Activated CD8-positive, alpha-beta memory T cell treated with anti-CD3 and anti-CD28 coated beads for 24 hours (primary cell): ENCODE data around the gene PSME4.
"Not testable (repeated sequence)": the region's sequence is repeated elsewhere in the genome, so short reads cannot be mapped to it uniquely, and the experiment has no call there.

Experiments
- DNase-seq: peaks from one replicate; pipeline ENCODE4 v3.0.0-alpha.2; 2020

PSME4 gene

DNA sequence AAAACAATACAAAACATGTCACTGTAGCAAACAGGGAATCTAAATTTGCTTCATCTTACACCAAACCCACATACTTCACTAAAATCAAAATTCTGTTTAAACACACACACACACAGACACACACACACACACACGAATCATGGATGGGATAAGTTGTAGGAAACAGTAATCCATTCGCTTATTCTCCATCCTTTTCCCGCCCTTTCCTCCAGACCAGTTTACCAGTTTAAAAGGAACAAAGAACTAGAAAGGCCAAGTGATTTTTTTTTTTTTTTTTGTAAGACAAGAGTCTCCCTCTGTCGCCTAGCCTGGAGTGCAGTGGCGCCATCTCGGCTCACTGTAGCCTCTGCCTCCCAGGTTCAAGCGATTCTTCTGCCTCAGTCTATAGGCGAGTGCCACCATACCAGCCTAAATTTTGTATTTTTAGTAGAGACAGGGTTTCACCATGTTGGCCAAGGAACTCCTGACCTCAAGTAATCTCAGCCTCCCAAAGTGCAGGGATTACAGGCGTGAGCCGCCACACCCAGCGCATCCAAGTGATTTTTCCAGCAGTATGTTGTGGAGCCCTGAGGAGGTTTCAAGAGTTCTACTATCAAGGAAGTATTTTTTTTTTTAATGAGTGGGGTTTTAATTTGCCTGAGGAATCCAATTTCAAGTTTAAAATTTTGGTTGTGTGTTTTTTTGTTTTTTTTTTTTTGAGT is 5.7 kb downstream of the PSME4 start:
- DNase-seq, result no peak

DNA sequence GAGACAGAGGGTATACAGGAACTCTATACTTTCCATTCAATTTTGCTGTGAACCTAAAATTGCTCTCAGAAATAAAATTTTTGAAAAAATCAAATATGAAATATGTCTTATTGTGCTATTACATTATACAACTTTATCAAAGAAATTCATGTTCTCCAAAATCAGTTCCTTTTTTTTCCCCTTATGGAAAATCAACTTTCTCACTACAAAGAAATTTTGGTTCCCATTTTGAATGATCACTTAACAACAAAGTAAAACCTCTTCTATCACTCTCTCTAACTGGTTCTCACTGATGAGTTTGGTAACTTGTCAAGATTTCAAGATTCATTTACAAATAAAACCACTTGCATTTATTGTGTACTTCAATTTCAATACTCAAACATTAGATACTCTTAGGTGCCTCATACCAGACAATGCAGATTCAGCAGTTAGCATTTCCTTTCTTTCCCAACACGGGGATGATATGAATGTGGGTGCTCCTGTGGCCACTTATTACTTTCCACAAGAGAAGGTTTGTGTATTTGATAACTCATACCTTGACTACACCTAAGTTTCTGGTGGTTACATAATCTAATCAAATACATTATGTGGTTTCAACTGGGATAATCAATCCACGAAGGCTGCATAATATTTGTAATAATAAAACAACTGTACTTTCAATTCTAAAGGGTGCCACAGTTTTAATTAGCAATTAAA is 6.4 kb downstream of the PSME4 start:
- DNase-seq, result no peak

DNA sequence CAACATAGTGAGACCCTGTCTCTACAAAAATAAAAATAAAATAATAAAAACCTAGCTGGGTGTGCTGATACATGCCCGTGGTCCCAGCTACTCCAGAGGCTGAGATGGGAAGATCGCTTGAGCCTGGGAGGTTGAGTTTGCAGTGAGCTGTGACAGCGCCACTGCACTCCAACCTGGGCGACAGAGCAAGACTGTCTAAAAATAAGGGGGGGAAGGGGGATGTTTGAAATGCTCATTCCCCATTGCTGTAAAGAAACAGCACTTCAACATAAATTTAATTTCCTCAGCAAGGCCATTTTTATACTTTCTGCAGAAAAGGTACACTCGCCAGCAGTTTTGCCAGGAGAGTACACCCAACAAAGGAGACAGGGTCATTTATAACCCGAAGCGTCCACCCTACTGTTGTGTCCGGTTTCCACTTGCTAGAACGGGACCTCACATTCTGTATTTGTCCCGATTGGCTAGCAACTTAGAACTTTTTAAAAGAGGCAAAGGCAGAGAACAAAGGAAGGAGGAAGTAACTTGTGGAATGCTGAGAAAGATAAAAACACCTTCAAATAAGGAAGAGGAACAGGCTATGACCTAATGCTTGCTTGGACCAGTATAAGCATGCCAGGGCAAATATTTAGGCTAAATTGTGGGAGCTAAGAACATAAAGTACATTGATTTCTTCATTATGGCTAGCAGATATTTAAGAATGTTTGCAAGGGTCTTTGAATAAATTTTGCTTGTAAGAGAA is 9.1 kb downstream of the PSME4 start:
- DNase-seq, result not testable (repeated sequence)

DNA sequence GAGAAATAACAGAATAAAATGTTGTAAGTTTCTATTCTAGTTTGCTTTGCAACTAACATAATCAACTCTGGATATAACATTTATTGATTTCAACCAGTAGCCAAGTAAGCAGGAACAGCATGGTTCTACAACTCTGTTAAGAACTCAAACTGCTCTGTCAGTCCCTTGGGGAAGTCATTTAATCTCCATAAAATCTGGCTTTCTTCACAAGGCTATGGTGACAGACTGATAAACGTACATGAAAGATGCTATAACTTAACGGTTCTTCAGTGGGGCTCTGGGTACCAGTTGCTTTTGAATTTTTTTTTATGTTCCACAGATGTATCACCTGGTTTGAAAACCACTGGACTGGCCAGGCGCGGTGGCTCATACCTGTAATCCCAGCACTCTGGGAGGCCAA is 10.3 kb downstream of the PSME4 start:
- DNase-seq, result no peak

DNA sequence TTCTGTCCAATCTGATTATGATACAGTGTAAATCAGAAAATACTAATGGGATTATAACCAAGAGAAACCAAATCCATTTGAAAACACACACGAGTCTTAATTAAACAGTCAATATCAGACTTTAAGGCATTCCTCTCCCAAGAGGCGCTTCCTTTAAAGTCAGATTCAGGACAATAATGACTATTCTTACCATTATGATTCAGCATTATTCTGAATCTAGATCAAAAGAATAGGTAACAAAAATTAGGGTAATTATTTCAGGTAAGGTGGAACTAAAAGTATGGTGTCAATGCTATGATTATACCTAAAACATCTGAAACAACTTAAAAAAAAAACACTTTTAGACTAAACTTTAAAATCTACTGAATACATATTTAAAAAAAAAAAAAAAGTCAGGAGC is 12.3 kb downstream of the PSME4 start:
- no peak for DNase-seq

DNA sequence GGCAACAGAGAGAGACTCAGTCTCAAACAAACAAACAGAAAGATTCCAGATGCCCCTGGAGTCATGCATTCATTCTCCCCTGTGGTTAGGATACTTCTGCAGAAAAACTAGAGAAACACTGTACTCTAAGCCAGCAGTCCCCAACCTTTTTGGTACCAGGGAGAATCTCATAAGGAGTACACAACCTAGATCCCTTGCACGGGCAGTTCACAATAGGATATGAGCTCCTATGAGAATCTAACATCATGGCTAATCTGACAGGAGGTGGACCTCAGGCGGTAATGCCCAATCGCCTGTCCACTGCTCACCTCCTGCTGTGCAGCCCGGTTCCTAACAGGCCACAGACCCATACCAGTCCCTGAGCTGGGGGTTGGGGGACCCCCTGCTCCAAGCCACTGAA is 18.3 kb downstream of the PSME4 start:
- no peak for DNase-seq

DNA sequence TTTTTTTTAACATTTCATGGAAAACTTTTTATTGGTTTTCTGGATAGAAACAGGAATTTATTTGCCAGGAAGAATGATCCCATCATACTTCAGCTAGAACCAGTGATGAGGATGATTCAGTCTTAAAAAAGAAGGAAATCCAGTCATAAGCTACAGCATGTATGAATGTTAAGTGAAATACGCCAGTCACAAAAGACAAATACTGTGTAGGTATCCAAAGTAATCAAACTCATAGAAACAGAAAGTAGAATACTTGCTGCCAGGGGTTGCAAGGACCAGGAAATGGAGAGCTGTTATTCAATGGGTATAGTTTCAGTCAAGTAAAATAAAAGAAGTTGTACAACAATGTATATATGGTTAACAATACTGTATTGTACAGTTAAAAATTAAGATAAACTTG is 21.3 kb downstream of the PSME4 start:
- DNase-seq, result no peak

DNA sequence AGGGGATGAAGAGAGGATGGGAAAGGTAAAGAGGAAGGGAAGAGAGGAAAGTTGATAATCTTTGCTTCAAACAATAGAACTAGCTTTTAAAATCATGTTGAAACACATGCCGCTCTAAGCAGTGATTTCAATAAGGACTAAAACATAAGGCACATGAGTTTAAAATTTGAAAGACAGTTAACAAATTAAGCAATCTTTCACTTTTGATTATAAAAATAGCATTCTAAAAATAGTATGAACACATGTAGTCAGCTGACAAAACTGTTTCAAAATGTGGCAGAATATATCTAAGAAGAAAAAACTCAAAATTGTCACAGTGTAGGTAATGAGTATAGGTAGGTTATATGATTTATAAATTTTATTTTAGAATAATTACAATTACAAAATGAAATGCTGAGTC is 25.3 kb downstream of the PSME4 start:
- no peak for DNase-seq

DNA sequence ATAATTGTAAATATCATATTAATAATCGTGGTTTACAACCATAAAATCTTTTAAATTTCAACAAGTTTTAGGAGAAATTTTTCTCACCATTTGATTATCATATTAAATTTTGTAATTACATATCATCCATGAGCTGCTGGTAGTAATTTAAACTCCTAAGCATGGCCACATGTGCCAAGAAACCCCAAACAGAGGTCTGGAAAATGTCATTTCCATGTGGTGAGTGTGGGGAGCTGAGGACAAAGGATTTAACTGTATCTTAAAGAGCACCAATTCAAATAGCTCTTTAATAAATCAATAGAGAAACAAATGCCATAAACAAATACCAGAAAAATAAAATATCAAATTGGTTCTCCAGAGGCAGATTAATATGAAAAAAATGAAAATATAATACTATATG is 26.3 kb downstream of the PSME4 start:
- no peak for DNase-seq

DNA sequence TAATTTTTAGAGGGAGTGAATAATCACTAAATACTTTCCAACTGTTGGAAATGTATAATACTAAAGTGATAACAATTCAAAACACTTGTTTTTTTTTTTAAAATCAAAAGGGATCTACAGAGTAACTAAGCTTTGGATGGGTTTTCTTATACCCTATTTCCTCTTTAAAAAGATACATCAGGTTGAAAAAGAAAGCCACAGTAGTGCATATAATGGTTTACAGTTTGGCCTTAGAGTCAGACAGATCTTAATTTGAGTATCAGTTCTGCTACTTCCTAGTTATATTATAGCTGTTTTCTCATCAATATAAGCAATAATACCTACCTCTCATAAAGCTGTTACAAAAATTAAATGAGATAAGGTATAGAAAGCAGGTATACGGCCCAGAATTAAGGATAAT is 28.5 kb downstream of the PSME4 start:
- no peak for DNase-seq

DNA sequence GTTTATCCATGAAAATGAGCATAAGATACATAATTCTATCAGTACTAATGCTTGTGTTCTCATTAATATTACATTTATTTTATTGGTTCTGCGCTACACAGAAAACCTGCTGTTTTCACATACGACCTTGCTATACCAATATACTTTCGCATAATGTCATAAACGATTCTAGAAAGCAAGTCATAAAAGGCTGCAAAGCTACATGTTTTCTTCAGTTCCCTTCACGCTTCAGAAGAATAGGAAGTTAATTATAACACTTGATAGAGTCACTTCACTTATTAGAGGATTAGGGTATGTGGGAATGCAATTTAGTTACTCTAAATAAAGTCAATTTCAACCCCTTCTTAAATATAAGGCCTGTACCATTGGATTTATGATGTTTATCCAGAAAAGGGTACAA is 29.0 kb downstream of the PSME4 start:
- no peak for DNase-seq

DNA sequence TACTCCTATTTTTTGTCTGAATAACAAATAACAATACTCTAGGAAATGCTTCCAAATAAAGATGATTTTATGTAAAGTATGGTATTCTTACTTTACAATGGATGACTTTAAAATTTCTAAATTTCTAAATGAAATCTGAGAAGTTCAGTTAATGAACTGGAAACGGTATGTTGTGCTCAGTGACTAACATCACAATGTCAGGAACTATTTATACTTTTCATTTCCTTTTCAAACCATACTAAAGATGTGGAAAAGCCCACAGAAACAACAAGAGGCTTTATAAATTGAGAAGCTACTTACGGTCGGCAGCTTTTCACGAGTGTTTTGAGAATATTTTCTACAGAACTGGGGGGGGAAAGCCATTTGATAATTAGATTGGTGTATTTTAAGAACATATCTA is 31.1 kb downstream of the PSME4 start:
- no peak for DNase-seq

DNA sequence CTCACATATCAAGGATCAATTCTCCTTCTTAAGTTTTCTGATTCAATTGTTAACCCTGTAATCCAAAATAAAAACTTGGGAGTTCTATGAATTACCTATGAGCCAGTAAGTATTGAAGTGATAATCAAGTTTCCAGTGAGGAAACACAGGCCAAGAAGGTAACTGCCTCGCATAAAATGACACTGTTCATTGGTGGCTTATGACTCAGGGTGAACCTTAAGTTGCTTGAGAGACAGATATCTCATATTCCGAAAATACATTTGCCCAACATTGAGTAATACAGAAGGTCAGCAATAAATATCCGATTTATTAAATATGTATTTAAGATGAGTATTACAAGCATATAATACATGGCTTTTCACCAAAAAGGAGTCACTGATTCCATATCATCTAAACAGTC is 31.9 kb downstream of the PSME4 start:
- no peak for DNase-seq

DNA sequence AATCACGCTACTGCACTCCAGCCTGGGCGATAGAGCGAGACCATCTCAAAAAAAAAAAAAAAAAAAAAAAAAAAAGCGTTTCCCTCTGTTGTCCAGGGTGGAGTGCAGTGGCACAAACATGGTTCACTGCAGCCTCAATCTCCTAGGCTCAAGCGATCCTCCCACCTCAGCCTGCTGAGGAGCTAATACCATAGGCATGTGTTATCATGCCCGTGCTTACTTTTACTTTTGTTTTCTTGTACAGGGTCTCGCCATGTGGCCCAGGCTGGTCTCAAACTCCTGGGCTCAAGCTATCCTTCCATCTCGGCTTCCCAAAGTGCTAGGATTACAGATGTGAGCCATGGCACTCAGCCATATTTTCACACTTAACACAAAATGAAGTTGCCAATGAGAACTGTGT is 37.5 kb downstream of the PSME4 start:
- no peak for DNase-seq

DNA sequence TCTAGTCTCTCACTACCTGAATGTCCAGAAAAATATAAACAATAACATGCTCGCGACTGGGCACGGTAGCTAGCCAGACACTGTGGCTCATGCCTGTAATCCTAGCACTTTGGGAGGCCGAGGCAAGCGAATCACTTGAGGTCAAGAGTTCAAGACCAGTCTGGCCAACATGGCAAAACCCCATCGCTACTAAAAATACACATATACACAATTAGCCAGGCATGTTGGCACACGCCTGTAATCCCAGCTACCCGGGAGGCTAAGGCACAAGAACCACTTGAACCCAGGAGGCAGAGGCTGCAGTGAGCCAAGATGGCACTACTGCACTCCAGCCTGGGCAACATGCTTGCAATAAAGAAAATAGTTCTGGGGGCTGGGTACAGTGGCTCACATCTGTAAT is 44.5 kb downstream of the PSME4 start:
- not testable (repeated sequence) for DNase-seq

DNA sequence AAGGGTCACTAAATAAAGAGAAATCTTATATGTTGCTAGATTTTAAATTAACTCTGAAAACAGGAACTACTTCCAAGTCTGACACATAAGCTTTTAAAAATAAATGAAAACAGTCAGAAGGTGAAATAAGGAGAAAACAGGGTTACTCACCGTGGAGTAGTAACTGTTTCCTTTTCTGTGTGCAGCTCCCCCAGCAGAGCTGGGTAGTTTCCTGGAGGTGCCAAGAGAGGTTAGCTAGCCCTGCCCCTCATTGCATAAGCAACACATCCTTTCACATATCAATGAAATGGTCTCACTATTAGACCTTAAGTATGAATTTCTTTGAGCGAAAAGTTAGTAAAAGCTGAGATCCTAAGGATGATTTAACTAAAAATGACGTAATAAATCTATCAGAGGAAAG is 57.1 kb downstream of the PSME4 start:
- DNase-seq, result no peak

DNA sequence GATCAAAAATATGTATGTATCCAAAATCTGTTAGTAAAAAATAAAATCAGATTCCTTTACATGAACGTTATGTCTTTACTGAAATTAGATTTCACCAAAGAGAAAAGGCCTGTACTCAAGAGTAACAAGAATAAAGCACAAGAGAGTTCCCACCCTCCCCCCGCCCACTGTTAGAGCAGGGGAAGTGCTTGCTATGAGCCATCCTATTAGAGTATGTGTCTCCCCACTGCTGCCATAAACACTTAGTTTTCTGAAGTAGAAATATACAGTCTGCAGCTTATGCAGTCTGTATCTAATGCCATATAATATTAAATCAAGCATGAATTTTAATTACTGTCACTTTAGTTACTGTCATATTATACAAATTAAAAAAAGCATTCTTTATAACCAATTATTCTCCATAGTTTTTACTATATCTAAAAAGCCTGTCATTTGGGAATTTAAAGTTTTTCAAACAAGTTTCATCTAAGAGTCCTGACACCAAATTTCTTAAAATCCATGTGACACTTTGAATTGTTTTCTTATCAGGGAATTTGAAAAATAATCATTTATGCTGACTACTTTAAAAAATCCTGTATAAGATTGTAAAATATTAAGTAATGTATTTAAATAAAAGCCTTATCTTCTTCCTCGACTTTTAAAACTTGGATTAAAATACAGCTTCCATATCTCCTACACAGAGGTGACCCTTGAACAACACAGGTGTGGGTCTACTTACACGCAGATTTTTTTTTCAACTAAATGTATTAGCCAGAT is 59.2 kb downstream of the PSME4 start:
- no peak for DNase-seq

DNA sequence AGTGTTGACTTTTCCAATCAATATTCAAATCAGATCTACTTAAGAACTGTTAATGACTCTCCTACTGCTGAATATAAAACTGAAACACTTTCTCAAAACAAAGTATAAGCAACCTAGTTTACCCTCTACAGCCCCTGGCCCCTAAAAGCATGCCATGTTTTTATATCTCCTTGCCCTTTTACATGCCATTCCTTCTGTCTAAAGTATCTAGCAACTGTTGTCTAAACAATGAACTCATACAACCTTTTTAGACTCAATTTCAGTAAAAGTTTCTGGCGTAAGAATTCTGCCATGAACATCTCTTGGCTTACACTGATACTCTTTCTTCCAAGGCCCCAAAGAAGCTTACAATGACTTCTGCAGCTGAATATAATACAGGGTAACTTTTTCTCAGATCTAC is 63.2 kb downstream of the PSME4 start:
- DNase-seq, result no peak

DNA sequence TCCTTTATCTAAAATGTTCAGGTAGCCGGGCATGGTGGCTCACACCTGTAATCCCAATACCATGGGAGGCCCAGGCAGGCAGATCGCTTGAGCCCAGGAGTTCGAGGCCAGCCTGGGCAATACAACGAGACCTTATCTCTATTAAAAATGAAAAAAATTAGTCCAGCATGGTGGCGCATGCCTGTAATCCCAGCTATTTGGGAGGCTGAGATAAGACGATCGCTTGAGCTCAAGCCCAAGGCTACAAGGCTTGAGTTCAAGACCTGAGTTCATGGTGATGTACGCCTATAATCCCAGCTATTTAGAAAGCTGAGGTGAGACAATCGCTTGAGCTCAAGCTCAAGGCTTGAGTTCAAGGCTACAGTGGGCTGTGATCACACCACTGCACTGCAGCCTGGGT is 65.4 kb downstream of the PSME4 start:
- no peak for DNase-seq

DNA sequence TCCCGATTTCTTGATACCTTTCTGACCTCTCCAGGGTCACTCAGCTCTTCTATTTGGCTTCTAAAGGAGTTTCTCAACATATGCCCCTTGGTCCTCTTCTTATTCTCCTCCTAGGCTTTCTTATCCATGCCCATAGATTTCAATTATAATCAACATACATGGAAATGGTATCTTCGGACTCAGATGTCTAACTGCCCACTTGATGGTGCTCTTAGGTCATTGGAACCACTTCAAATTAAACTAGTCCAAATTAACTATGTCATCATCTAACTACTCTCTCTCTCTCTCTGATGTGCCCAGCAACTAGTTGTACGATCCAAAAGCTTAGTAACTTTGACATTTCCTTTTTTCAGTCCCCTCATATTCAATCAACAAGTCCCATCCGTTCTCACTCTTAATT is 67.8 kb downstream of the PSME4 start:
- DNase-seq, result no peak

DNA sequence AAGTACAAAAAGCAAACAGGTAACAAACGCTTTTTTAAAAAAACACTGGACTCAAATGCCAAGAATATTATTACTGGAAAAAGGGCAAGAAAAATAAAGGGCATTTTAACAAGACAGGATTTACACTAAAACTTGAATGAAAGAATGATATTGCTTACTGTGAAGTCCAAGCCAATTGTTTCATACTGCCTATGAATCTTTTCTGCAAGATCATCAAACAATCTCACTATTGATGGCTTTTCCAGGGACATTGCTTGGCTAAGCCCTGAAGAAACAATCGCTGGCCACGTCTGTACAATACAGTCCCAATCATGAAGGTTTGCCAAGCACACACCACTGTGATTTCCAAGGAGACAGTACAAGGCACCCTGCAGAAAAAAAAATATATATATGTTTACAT is 69.6 kb downstream of the PSME4 start:
- DNase-seq, result no peak

DNA sequence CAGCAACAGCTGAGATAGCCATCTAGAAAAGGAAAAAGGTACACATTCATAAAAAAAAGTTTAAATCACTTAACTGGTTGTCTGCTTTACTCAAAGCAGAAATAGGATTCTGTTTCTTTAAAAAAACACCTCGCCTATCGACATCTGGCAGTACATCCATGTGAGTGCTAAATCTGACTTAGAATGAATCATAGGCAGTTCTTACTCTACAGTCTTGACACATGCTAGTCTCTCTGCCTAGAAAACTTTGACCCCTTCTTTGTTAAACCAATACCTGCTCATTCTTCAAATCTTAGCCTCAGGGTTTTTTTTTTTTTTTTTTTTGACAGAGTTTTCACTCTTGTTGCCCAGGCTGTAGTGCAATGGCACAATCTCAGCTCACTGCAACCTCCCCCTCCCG is 73.9 kb downstream of the PSME4 start:
- no peak for DNase-seq
